SJSA1 (cell line): ENCODE measurements around the gene ERFL. TPM values are rescaled to one million over a fixed set of nuclear protein-coding genes. Genes with fewer than 3 reads are reported as not detected.

ENCODE experiments used
- total RNA-seq: library from RNA; depleted of rRNA; stranded (reverse); fragments of >200 nt; shearing (Covaris generic); gene quantifications from 2 replicates; pipeline ENCODE4 v1.2.3, GENCODE V29; 2014; rRNA removed

ERFL gene
- total RNA-seq, 1 experiment from 2014 or later = not detected

Other genes with a start within 250 kb of the ERFL start
- not detected in 2 replicates for gene CEACAM7, start 240.2 kb downstream of the ERFL start, total RNA-seq
- not detected in 2 replicates for gene CEACAM5, start 219.8 kb downstream of the ERFL start, total RNA-seq
- not detected in 2 replicates for gene CEACAM6, start 172.9 kb downstream of the ERFL start, total RNA-seq
- not detected in 2 replicates for gene CEACAM3, start 131.9 kb downstream of the ERFL start, total RNA-seq
- gene LYPD4, start 83.8 kb downstream of the ERFL start, total RNA-seq = not detected in 2 replicates
- not detected in 2 replicates for gene DMRTC2, start 83.4 kb downstream of the ERFL start, total RNA-seq
- gene RPS19, start 68.2 kb downstream of the ERFL start, total RNA-seq = 1,363 and 2,314 TPM in 2 replicates
- gene CD79A, start 51.2 kb downstream of the ERFL start, total RNA-seq = 0.24 and 0.69 TPM in 2 replicates
- 44.5 and 44.9 TPM in 2 replicates for gene ARHGEF1, start 45.3 kb downstream of the ERFL start, total RNA-seq
- 115 and 161 TPM in 2 replicates for gene RABAC1, start 30.9 kb upstream of the ERFL start, total RNA-seq
- not detected in 2 replicates for gene ATP1A3, start 65.8 kb upstream of the ERFL start, total RNA-seq
- not detected in 2 replicates for gene GRIK5, start 141.8 kb upstream of the ERFL start, total RNA-seq
- gene ZNF574, start 147.7 kb upstream of the ERFL start, total RNA-seq = 20.6 and 23.0 TPM in 2 replicates
- 0.05 TPM in 1 of 2 replicates, not detected in the other for gene POU2F2, start 204.0 kb upstream of the ERFL start, total RNA-seq